Measurements from ENCODE around the gene ELAVL4. TPM values are rescaled to one million over a fixed set of nuclear protein-coding genes. Genes with fewer than 3 reads are reported as not detected.

The ELAVL4 gene
- total RNA-seq, 1 donor from 2014 or later, result not detected

- ATAC-seq, result no peak
These were observed 71.6 kb downstream of the ELAVL4 start for GRCh38 chr1:50180367-50180766.

GRCh38 chr1:50181027-50181663 lies 72.4 kb downstream of the ELAVL4 start:
- no peak for ATAC-seq

GRCh38 chr1:50183378-50184133 lies 74.8 kb downstream of the ELAVL4 start:
- no peak for ATAC-seq

- ATAC-seq, result no peak
These were observed 80.6 kb downstream of the ELAVL4 start for GRCh38 chr1:50189369-50189768.

GRCh38 chr1:50193002-50193401 lies 84.3 kb downstream of the ELAVL4 start:
- no peak for ATAC-seq

- ATAC-seq, result no peak
These were observed 86.5 kb downstream of the ELAVL4 start for GRCh38 chr1:50195205-50195604.

- no peak for ATAC-seq
These were observed 87.4 kb downstream of the ELAVL4 start for GRCh38 chr1:50196081-50196480.

GRCh38 chr1:50197216-50197615 lies 88.5 kb downstream of the ELAVL4 start:
- ATAC-seq, result no peak

GRCh38 chr1:50208315-50208714 lies 99.6 kb downstream of the ELAVL4 start:
- ATAC-seq, result no peak

GRCh38 chr1:50208756-50209155 lies 100.0 kb downstream of the ELAVL4 start:
- ATAC-seq, result no peak

- no peak for ATAC-seq
These were observed 101.0 kb downstream of the ELAVL4 start for GRCh38 chr1:50209749-50210148.

GRCh38 chr1:50213505-50213904 lies 104.8 kb downstream of the ELAVL4 start:
- ATAC-seq, result no peak

- ATAC-seq, result no peak
These were observed 106.0 kb downstream of the ELAVL4 start for GRCh38 chr1:50214717-50215116.

- no peak for ATAC-seq
These were observed 109.8 kb downstream of the ELAVL4 start for GRCh38 chr1:50218344-50219120.

GRCh38 chr1:50228871-50229384 lies 120.2 kb downstream of the ELAVL4 start:
- ATAC-seq, result no peak

GRCh38 chr1:50231209-50231608 lies 122.5 kb downstream of the ELAVL4 start:
- no peak for ATAC-seq

GRCh38 chr1:50232336-50232735 lies 123.6 kb downstream of the ELAVL4 start:
- ATAC-seq, result no peak

GRCh38 chr1:50236656-50237055 lies 127.9 kb downstream of the ELAVL4 start:
- ATAC-seq, result no peak

- ATAC-seq, result no peak
These were observed 128.3 kb downstream of the ELAVL4 start for GRCh38 chr1:50237056-50237455.

- no peak for ATAC-seq
These were observed 135.2 kb downstream of the ELAVL4 start for GRCh38 chr1:50243939-50244338.

- no peak for ATAC-seq
These were observed 138.1 kb downstream of the ELAVL4 start for GRCh38 chr1:50246869-50247268.

- ATAC-seq, result no peak
These were observed 143.0 kb downstream of the ELAVL4 start for GRCh38 chr1:50251702-50252101.

- ATAC-seq, result no peak
These were observed 143.5 kb downstream of the ELAVL4 start for GRCh38 chr1:50252196-50252595.
